Measurements from ENCODE around the gene S100A6. TPM values are rescaled to one million over a fixed set of nuclear protein-coding genes. Genes with fewer than 3 reads are reported as not detected.
"Not testable (repeated sequence)": the region's sequence is repeated elsewhere in the genome, so short reads cannot be mapped to it uniquely, and the experiment has no call there.

S100A6 gene
- polyA plus RNA-seq, 4 donors, result 184 to 308 (median 260) TPM

DNA sequence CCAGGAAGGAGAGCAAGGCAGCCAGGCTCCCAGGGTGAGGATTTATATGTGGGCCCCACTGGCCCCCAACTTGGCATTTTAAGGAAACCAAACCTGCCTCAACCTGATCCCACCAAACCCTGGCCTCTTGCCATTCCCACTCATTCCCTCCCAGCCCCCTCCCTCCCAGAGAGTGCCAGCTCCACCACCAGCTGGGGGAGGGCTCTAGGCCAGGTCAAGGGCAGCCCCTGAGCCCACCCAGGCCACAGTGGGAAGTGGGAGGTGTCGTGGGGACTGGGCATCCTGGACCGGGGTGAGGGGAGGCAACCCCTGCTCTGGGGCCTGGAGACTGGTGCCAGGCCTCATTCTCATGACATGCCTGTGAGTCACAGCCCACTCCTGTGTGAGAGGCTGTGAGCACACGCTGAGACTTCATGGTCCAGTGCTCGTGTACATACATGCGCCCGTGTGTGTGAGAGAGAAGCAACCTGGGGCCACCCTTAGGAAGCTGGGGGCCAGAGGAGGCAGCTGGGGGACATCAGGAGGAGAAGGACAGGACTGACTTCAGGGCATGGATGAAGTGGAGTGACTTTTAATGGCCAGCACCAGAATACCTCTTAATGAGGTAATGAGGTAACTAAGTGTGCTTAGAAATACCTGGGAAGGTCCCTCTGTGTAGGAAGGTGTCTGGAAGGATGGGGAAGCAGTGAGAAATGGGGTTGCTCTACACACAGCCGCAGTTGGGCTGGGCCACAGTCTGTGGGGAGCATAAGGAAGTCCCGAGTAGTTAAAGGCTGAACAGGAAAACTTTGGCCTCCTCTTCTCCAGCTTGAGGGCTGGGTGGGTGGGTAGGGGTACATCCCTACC lies 30.0 kb upstream of the S100A6 start, which contains the start of gene S100A2:
Gene S100A2, minus strand, starts transcription at position 316 of the 846 bp plus-strand sequence. CDS start 1,967 bp downstream, outside the sequence.
- DNase-seq (ENCODE audit: low read depth in 4 of 4, low spot score in 2 of 4), result no peak

DNA sequence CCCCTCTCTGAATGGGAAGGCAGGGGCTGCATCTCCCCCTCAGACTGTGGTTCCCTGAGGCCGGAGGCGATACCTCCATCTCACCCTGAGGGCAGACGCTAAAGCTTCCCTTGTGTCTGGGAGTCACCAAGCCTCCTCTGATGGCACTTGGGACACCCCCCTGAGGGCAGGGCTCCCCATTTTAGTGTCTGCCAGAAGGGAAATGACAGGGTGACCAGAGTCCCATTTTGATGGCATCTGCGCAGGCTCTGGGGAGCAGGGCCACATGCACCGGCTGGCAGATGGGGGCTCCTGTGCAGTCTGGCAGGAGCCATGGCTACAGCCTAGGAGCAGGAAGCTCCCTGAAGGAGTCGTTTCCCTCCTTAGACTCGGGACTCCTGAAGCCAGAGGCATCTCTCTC lies 28.2 kb upstream of the S100A6 start:
- no peak for DNase-seq (ENCODE audit: low read depth in 4 of 4, low spot score in 2 of 4)

DNA sequence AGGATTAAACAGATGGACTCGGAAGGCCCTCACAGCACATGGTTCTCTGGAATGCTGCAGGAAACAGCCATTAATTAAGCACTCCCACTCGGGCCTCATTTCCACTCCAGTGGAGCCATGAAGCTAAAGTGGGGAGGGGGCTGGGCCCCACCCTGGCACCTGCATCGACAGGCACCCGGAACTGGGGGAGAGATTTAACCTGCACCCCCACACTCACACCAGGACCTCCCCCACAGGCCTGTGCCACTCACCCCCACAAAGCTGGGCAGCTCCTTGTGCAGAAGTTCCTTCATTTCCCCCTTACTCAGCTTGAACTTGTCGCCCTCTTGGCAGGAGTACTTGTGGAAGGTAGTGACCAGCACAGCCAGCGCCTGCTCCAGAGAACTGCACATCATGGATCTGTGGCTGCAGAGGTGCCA lies 27.7 kb upstream of the S100A6 start:
- no peak for DNase-seq (ENCODE audit: low read depth in 4 of 4, low spot score in 2 of 4)

DNA sequence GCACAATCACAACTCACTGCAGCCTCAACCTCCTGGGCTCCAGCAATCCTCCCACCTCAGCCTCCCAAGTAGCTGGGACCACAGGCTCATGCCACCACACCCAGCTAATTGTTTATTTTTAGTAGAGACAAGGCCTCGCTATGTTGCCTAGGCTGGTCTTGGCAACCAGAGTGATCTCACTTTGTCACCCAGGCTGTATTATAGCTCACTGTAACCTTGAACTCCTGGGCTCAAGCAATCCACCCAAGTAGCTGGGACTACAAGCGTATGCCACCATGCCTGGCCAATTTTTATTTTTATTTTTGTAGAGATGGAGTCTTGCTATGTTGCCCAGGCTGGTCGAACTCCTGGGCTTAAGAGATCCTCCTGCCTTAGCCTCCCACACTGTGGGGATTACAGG lies 26.2 kb upstream of the S100A6 start:
- not testable (repeated sequence) for DNase-seq (ENCODE audit: low read depth in 4 of 4, low spot score in 2 of 4)

DNA sequence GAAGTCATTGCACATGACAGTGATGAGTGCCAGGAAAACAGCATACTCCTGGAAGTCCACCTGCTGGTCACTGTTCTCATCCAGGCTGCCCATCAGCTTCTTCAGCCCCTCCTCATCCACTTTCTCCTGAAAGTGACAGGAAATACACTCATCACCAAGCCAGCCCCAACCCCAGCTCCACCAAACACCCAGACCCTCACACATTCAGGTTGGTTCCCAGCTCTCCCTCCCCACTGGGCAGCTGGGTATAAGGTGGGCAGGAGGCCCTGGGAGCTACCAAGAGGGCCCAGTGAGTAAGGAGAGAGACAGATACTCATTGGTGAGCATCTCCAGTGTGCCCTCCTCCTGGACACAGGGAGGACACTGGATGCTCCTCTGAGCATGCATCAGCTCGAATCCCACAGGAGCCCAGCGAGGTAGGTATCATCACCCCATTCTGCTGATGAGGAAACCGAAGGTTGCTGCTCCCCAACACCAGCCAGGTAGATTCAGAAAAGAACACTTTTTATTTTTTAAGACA lies 25.7 kb upstream of the S100A6 start:
- no peak for DNase-seq (ENCODE audit: low read depth in 4 of 4, low spot score in 2 of 4)

DNA sequence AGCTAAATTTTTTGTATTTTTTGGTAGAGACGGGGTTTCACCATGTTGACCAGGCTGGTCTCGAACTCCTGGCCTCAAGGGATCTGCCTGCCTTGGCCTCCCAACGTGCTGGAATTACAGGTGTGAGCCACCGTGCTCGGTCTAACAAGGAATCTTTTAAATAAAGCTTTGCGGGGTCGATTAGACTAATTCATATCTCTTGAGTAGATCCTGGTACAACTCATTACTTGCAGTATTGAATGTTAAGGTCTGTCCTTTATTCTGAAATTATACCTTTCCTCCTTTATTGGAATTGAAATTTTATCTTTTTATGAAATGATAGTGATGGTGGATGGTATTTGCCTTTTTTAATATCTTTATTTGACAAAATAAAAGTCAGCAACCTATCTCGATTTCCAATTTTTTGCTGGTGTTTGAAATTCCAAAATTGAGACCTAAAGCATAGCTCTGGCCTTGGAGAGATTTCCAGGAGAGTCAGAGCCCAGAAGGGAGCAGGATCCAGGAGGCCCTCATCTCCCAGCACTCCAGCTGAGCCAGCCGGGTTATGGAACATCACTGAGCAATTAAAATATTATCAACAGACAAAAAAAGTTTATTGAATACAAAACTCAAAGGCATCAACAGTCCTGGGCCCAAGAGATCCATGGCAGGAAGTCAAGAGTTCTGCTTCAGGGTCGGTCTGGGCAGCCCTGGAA lies 25.1 kb upstream of the S100A6 start:
- DNase-seq (ENCODE audit: low read depth in 4 of 4, low spot score in 2 of 4), result no peak

DNA sequence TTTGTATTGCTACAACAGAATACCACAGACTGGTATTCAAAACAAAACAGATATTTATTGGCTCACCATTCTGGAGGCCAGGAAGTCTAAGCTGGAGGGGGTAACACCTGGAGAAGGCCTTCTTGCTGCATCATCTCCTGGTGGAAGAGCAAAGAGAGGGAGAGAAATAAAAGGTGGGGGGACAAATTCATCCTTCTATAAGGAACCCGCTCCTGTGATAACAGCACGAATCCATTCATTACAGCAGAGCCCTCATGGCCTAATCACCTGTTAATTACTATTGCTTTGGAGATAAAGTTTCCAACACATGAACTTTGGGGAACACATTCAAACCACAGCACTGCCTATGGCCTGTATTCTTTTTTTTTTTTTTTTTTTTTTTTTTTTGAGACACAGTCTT lies 24.4 kb upstream of the S100A6 start:
- DNase-seq (ENCODE audit: low read depth in 4 of 4, low spot score in 2 of 4), result no peak

DNA sequence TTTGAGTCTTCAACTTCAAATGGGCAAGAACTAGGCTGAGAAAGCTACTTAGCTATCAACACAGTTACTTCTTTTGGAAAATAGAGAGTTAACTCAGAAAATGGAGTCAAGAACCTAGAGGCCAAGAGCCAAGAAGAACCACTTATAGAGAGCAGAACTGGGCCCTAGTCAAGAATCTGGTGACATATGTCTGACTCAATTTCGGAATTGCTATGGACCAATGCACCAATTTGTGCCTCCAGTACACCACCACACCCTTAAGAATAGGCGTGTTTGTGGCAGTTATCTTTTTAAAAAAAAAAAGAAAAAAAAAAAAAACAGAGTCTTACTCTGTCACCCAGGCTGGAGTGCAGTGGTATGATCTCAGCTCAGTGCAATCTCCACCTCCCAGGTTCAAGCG lies 22.1 kb upstream of the S100A6 start:
- DNase-seq (ENCODE audit: low read depth in 4 of 4, low spot score in 2 of 4), result no peak

DNA sequence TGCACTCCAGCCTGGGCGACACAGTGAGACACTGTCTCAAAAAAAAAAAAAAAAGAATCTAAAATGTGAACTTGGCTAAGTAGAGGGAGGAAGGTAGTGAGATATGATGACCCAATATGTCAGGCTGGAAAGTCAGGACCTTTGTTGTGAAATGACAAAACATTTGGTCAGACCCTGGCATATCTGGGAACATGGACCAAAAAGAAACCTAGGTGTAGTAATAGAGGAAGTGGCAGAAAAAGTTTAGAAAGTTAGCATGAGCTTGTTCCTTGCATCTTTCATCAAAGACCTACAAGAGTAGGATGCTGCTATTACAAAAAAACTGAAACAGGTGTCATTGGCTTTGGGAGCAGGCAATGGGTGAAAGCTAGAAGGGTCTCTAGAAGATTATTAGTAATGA lies 20.6 kb upstream of the S100A6 start:
- DNase-seq (ENCODE audit: low read depth in 4 of 4, low spot score in 2 of 4), result no peak

DNA sequence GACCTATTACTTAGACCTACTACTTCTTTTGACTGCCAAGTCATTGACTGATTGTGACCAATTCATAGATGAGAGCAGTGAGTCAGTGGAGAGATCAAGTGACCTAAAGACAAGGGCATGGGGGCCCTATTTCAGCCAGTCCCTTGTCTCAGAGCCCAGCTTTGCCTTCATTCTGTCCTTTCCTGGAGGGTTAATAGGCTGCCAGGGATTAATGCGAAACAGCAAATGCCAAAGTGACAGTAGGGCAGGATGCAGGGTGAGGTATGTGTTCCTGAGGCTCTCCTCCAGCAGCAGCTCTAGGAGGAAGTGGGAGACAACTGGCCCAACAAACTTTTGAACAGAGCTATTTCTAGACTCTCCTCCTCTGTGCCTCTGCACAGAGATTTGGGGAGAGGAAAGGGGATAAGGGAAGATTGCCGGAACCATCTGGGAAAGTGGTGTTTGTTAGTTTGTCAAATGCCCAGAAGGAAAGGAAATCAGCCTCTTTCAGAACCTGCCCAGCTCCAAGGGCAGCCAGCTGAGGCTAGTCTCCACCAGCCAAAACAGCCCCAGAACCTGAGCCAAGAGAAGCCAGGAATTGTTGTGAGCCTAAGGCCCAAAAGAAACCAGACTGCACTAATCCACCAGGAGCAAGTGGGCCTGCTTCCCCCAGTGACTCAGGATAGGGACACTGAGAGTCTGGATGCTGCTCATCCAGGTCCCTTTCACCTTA lies 18.2 kb upstream of the S100A6 start:
- DNase-seq (ENCODE audit: low read depth in 4 of 4, low spot score in 2 of 4), result no peak

DNA sequence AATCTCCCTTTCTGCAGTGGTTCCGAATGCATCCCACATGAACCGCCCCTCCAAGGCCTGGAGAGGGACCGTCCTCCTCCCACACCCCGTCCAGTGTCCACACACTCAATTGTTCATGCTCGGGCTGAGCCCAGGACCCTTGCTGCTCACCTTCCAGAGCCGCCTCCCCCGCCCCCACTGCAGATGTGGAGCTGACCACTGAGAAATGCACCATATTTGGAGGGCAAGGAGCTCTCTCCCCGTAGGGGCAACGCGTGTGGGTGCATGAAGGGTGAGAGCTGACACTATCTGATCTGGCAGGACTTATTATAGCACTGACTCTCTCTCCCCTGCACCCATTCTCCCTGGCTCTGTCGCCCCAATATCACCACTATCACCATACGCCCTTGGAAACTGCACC lies 17.3 kb upstream of the S100A6 start:
- no peak for DNase-seq (ENCODE audit: low read depth in 4 of 4, low spot score in 2 of 4)

DNA sequence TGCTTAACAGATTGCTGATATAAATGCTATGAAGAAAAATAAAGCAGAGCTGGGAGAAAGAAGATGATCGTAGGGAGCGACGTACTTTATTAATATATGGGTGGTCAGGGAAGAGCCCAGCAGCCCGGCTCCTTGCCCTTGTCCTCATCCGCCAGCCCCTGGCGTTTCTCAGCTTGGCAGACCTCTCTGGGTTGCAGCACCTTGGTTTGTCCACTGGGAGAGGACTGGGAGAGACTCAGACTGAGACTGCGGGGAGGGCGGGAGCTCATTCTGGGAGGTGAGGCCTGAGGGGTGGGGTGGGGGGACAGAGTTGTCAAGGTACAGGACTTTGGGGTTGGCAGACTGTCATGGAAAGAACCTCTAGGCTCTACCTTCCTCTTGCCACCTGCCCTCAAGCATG lies 16.5 kb upstream of the S100A6 start:
- DNase-seq (ENCODE audit: low read depth in 4 of 4, low spot score in 2 of 4), result no peak

DNA sequence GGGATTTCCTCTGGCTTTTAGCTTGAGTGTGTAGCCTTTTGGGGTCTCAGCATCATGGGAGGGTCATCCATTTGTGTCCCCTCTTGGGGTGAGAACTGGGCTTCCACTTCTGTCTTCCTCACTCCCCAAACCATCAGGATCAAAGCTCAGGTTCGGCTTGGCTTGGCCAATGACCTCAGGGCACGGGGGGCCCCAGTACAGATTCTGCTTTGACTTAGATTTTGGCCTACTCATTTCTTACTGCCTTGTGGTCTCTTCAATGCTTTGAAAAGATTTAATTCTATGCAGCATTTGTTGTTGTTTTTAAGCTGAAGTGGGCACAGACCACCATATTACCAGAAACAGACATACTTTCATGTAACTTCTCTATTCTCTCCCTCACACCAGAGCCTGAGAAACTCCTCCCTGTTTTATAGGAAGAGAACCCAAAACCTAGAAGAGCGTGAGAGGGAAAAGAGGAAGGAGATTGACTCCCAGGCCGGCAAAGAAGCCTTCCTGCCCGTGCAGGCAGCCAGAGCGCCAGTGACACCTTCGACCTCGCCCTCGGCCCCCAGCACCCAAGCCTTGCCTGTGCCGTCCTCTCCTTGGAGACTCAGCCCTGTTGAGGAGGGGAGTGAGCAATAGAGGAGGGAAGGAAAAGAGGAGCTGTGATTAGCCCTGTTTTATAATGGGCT lies 15.2 kb upstream of the S100A6 start:
- DNase-seq (ENCODE audit: low read depth in 4 of 4, low spot score in 2 of 4), result no peak

DNA sequence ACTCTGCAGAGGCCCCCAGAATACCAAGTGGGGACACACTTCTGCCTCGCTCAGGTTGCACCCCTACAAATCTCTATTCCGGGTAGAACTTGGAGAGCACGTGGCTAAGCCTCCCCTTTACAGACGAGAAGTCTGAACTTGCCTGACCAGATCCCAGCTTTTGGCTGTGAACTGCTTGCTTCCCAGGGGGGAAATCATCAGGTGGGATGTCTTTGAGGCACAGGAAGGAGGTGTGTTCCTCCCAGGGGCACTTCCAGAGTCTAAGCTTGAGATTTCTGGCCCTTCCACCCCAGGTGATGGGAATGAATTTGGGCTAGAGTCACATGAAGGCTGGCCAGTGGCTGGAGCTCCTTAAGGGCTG lies 14.6 kb upstream of the S100A6 start:
- no peak for DNase-seq (ENCODE audit: low read depth in 4 of 4, low spot score in 2 of 4)

DNA sequence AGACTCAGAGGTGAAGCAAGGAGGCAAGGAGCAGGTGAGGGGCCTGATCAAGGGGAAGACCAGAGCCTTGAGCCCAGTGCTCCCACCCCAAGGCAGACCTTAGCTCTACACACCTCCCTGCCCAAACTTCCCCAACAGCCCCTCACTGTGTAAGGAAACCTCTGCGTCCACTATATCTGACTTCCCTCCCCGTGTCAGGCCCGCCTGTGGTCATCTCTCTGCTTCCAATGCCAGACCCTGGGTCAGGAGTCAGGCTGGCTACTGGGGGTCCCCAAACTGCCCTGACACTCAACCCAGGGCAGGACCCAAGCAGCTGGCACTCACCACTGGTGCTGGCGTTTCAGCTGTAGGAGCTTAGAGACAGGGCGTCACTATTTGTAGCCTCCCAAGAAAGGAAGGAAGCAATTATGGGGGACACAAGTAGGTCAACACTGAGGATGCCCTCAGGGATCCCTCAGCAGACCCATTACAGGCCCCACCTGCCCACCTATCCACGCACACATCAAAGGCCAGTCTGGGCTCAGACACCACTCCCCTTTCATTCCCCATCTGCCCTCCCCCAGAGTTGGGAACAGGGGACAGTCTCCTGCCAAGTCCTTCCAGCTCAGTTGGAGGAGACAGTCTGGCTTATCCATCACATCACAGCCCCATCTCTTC lies 14.1 kb upstream of the S100A6 start:
- DNase-seq (ENCODE audit: low read depth in 4 of 4, low spot score in 2 of 4), result no peak

DNA sequence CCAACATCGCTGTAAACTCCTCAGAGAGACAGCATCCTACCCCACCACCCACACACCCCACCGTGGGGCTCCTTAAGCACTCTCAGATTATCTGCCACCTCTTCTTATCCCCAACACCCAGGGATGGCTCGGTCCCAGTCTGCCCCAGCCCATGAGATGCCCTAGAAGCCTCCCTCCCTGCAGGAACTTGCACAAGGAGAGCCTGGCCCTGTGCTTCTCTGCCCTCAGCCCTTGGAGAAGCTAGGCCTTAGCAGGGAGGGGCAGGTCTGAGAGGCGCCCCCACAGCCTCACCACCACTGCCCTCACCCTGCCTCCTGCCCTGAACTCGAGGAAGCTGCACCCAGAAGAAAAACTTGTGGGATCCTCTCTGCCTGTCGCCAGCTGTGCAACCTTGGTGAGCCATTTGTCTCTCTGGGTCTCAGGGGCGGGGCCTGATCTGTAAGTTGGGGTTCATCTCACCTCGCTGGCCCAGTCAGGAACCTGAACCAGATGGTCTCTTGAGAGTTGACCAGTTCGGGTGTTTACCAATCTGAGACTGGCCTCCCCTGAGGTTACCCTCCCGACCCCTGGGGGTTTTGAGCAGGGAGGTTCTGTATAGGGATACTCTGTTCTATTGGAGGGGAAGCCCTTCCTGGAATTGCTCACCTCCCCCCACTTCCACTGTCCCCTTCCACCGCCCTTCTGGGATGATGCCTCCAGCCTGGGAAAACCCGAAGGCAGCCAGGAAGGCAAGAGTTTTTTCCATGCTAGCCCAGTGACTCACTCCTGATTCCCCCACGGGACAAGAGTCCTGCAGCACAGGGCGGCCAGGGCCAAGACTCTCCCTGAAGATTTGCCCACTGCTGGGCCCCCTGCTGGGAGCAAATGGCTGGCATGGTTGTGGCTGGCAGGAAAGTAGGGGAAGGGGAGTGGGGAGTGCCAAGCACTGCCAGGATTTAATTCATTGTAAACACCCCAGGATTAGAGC lies 13.2 kb upstream of the S100A6 start, which contains the start of gene S100A3:
Gene S100A3, minus strand, starts transcription at position 537 of the 967 bp plus-strand sequence. CDS start 773 bp downstream, outside the sequence.
- no peak for DNase-seq (ENCODE audit: low read depth in 4 of 4, low spot score in 2 of 4)

DNA sequence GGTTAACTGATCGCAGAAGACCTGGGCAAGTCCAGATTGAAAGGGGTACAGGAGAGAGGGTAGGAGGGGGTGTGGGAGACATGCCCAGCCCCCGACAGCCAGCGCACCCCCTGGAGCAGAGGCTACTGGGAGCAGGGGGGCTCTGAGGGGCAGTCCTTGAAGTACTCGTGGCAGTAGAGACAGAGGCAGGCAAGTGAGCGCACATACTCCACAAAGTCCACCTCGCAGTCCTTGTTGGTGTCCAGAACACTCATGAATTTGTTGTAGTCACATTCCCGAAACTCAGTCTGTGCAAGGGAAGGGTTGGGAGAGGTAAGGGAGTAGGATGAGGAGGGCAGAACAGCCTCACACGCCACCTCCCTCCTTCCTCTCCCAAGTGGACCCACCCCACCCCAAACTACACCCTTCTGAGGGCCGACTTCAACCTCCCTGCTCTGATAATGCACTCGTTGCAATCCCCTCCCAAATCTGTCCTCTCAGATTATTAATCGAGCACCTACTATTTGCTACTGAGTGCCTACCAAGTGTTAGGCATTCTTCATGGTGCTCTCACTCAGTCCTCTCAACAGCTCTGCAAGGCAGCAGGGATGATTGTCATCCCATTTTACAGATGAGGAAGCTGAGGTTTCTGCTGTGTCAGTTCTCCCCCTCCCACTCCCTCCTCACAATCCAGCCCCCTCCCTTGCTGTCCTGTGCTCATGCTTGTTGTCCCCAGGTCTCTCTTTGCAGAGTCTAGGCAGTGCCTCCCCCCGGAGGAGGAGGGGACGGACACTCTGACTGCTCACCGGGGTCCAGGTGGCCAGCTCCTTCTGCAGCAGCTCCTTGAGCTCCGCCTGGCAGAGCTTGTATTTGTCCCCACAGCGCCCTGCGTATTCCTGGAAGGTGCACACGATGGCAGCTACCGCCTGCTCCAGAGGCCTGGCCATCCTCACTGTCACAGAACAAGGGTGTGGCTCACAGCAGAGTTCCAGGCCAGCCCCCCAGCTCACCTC lies 12.1 kb upstream of the S100A6 start:
- DNase-seq (ENCODE audit: low read depth in 4 of 4, low spot score in 2 of 4), result no peak

Measured in left renal cortex interstitium (tissue), 4 donors.